Skeletal muscle cell (primary cell): ENCODE results near the gene ZKSCAN4.

ENCODE experiments used
- DNase-seq: peaks from one replicate; pipeline ENCODE4 v3.0.0-alpha.2; 2010; ENCODE audit warnings: low read depth
- H3K4me3 ChIP-seq: 2 replicates; pipeline ENCODE4 v1.5.1; 2011; ENCODE audit warnings: low read depth, mild to moderate bottlenecking, control low read depth, low read length, moderate library complexity

Gene ZKSCAN4

DNA sequence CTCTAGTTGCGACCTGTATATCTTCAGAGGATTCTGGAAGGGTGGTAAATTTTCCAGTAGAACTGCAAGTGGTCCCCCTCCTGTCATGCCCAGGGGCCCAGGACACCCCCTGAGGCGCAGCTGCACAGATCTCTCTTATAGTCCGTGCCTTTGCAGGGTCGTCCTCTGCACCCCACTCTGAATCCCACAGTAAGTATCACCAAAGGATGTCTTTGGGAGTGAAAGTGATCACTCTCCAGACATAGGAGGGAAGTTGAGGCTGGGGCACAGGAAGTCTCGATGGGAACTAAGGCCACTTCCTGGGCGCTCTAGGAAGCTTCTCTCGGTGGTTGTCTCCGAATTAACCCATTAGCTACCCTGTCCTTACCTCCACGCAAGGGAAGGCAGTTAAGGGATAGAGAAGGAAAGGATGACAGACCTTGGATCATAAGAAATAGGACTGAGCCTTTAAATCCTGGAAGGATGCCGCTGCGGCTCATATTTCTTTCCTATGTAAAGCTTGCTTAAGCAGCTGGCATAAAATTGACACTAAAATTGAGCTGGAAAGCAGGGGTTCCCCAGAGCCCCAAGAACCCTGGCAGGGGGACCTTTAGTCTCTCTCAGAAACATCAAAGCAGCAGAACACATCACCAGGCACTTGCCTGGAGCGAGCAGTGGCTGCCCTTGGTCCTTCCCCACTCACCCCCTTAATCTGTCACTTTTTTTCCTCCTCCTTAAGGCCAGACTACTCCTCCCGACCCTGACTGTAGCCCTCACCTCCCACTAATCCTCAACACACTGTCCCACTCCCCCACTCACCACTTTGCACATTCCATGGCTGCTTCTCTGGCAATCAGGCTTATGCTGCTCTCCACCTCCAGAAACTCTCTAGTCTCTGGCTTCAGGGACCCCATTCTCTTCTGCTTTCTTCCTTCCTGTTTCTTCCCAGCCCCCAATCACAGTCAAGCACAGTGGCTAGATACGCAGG is at the start of gene ZKSCAN4:
TSS of gene ZKSCAN4 (minus strand) at position 261 of the 967 bp plus-strand sequence. CDS start 289 bp downstream, outside the sequence.
- peak; percentile 79 for DNase-seq
- peak within 1 kb of the TSS; percentile 75 for H3K4me3 ChIP-seq

GRCh38 chr6:28296520-28297060 is 44.5 kb upstream of the ZKSCAN4 start:
- no peak for DNase-seq
- H3K4me3 ChIP-seq: no peak overlapping the region

DNA sequence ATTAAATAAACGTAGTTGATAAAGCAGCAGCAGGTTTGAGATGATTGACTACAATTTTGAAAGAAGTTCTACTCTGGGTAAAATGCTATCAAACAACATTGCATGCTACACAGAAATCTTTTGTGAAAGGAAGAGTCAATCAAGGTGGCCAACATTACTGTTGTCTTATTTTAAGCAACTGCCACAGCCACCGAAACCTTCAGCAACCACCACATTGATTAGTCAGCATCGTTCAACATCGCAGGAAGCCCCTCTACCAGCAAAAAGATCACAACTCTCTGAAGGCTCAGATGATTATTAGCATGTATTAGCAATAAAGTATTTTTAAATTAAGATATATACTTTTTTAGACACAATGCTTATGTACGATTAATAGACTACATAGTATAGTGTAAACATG is 43.3 kb upstream of the ZKSCAN4 start:
- no peak for DNase-seq
- H3K4me3 ChIP-seq: no peak overlapping the region

DNA sequence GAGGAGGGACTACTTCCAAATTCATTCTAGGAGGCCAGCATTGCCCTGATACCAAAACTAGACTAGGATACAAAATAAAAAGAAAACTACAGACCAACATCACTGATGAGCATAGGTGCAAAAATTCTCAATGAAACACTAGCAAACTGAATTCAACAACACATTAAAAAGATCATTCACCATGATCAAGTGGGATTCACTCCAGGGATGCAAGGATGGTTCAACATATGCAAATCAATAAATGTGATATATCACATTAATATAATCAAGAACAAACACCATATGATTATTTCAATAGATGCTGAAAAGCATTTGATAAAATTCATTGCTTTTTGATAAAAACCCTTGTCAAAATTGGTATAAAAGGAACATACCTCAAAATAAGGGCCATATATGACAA is 39.5 kb upstream of the ZKSCAN4 start:
- no peak overlapping the region for H3K4me3 ChIP-seq
- DNase-seq: no peak

GRCh38 chr6:28282926-28283325 is 30.9 kb upstream of the ZKSCAN4 start:
- no peak for DNase-seq
- H3K4me3 ChIP-seq: no peak overlapping the region

GRCh38 chr6:28281288-28282064 is 29.4 kb upstream of the ZKSCAN4 start, which contains the start of gene PGBD1:
Gene PGBD1, plus strand, starts transcription at chr6:28281572. Its CDS starts 2,242 bp downstream, at chr6:28283814.
- peak within 1 kb of the TSS; percentile 72 for H3K4me3 ChIP-seq
- peak; percentile 48 for DNase-seq

DNA sequence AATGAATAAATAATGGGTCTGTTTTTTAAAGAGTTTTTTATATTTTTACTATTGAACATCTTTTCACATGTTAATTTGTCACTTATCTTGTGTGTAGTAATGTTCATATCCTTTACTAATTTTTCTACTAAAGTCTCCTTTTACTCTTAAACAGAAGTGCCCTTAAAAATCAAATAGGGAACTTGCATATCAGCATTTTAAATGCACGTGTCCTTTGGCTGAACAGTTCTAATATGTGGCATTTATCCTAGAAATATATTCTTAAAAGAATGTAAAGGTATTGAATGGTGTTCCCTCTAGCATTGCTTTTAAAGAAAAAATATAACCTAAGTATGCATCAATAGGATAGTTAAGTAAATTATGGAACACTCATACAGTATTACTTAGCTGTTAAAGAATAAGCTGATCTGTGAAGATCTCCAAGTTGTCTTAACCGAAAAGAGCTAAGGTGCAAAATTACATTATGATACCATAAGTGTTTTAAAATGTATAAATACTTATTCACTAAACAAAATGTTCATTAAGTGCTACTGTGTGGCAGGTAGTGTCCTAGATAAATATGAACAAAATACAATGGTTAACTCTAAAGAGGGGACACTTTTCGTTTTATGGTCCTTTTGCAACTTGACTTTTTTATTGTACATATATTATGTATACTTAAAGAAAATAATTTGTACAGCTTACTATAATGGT is 28.7 kb upstream of the ZKSCAN4 start:
- DNase-seq: no peak
- H3K4me3 ChIP-seq: peak overlapping the region; percentile 72

DNA sequence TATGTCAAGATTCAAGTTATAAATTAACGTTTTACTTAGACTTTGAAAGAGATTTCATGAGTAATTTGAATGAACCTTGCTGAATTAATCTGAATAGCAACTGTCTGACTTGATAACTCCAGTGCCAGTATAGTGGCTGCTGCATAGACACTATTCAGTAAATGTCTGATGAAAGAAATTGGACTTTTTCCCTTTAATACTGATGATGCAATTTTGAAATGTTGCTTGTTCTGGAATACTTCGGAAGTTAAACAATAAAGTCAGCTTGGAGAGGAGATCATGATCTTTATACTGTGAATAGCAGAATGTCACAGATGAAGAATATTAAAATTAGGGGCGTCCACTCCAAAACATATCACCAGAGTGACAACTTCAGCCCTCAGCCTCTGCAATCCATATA is 25.7 kb upstream of the ZKSCAN4 start:
- no peak for DNase-seq
- H3K4me3 ChIP-seq: no peak overlapping the region

- no peak for DNase-seq
- no peak overlapping the region for H3K4me3 ChIP-seq
These were observed 22.8 kb upstream of the ZKSCAN4 start for GRCh38 chr6:28274888-28275287.

DNA sequence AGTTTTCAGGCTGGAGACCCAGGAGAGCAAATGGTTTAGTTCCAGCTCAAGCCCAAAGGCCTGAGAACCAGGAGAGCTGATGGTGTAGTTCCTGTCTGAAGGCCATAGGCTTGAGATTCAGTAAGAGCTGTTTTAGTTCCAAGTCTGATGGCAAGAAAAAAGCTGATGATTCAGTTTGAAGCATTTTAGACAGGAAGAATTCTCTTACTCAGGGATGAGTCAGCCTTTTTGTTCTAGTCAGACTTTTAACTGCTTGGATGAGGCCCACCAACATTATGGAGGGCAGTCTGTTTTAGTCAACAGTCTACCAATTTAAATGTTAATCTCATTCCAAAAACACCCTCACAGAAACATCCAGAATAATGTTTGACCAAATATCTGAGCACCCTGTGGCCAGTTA is 17.4 kb upstream of the ZKSCAN4 start:
- peak; percentile 67 for DNase-seq
- H3K4me3 ChIP-seq: no peak overlapping the region

DNA sequence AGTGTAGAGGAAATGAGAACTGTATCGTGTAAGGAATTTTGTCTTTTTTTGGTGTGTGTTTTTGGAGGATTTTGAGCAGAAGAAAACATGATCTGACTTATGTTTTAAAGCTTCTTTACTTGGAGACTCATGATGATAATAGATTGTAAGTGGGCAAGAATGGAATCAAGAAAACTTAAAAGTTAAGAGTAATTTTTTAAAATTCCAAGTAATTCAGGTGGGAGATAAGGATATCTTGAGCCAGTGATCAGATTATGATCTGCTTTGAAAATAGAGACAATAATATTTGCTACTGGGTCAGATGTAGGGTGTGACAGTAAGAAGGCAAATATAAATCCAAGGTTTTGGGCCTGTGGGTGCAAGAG is 15.6 kb upstream of the ZKSCAN4 start:
- DNase-seq: no peak
- peak overlapping the region; percentile 75 for H3K4me3 ChIP-seq

DNA sequence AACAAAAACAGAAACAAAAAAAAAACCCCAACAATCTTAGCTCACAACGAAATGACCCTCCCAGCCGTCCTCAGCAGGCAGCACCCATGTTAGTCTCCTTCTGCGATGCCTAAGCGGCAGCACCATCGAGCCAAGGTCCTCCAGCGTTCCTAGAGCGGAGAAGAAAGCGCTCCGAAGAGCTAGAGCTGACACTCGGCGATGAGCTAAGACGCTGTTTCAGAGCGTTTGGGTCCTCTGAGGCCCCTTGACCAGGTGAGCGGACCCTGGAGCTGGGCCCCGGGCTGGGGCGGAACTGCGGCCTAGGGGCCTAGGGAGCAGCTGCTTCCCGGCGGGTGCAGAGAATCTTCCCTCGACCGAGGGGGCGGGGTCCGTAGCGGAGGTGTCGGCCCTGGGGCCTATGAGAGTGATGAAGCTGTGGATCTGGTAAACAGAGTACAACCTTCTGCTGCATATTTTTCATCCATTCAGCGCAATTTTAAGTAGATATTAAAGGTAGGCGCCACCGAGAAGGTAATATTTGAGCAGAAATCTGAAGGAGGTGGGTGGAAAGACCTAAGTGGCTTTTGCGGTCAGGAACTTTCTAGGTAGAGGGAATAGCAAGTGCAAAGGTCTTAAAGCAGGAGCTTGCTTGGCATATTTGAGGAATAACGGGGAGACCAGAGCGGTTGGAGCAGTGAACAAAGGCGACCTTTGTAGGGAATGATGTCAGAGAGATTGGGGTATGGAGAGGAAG is 15.1 kb upstream of the ZKSCAN4 start, which contains the start of gene ZSCAN26:
TSS of gene ZSCAN26 (plus strand) at position 182 of the 733 bp plus-strand sequence. CDS start 4,777 bp downstream, outside the sequence.
- H3K4me3 ChIP-seq: peak within 1 kb of the TSS; percentile 75
- peak; percentile 71 for DNase-seq

GRCh38 chr6:28266563-28266961 is 14.5 kb upstream of the ZKSCAN4 start:
- no peak for DNase-seq
- H3K4me3 ChIP-seq: peak overlapping the region; percentile 75

DNA sequence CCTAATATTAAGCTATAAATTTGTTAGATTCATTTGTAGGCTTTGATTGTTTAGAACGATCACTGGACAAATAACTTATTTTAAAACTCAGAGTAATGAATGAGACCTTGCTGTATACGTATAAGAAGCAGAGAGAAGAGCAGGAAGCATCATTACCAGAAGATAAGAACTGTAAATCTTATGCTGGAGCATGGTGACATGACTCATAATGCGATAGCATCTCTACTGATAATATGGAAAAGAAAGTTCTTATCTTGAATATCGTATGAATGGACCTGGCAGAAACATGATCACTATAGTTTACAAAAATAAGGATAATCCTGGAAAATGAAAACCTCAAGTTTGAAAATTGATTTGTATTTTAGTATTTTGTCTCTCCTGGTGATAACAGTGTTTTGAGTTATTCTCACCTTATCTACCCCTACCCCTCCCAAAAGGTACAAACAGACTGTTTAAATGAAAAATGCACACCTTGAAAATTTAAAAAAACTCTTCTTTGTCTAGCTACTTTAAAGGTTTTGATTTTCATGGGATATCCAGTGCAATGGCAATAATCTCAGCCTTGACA is 12.8 kb upstream of the ZKSCAN4 start:
- DNase-seq: no peak
- no peak overlapping the region for H3K4me3 ChIP-seq

DNA sequence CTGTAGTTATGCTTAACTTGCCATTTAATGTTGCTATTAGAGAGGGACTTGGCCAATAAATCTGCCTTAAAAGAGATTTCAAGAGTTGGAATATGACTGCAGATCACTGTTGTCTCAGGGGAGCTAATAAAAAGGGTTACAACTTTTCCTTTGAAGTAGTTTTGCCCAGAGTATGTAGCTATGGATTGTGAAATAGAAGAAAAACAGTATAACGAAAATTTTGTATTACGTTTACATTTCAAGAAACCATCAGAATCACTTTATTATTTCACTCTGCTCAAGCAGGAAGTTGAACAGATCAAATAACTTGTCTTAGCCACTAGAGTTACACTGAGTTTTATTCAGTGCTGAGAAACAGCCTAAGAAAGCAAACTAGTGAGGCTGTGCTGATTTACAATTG is 11.9 kb upstream of the ZKSCAN4 start:
- no peak for DNase-seq
- no peak overlapping the region for H3K4me3 ChIP-seq

- H3K4me3 ChIP-seq: peak within 1 kb of the TSS; percentile 42
- no peak for DNase-seq
These were observed 7.1 kb upstream of the ZKSCAN4 start, which contains the start of gene NKAPL for GRCh38 chr6:28258877-28259777. Gene NKAPL, plus strand, starts transcription at chr6:28259297. Its CDS starts 75 bp downstream, at chr6:28259372.

DNA sequence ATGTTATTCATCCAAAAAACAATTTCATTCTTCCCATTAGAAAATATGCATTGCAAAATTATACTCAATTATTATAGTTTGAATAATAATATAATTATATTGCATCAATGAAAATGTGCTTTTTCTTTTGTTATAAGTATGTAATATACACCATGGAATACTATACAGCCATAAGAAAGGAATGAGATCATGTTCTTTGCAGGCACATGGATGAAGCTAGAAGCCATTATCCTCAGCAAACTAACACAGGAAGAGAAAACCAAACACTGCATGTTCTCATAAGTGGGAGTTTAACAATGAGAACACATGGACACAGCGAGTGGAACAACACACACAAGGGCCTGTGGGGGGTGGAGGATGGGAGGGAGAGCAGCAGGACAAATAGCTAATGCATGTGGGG is 5.0 kb upstream of the ZKSCAN4 start:
- no peak for DNase-seq
- H3K4me3 ChIP-seq: no peak overlapping the region
